Measurements from ENCODE around the gene PARP14.

The PARP14 gene

DNA sequence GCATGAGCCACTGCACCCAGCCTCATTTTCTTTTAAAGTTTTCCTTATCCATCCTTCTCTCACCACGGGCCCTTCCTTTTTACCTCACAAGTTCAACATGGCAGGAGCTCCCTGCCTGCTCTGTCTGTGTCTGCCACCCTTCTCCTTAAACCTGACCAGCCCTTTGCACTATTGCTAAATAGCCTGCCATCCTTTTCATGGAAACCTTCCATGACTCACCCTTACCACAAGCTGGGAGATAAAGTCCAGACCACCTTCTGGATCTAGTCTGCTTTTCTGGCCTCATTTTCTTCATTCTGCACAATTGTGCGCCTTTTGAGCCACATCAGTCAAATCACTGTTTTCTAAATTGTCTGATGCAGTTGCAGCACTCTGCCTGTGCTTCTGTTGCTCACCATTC is 8.9 kb downstream of the PARP14 start:
- DNase-seq (ENCODE audit: insufficient read length, low spot score) (no peak), FAIRE-seq (no peak)

DNA sequence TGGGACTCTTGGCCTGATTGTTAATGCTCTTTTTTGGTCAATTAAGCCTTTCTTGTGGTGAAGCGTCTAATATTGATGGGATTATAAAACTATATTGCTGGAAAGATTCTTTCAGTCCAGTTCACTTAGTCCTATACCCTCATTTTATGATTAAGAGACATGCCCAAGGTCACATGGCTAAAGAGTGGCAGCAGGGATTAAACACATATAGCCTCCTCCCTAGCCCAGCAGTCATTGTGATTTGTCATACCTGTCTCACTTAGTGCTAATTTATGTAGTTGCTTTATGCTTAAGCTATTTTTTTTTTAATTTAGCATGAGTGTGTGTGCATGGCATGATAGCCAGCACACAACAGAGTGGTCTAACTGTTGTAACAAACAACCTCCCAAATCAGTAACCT is 9.5 kb downstream of the PARP14 start:
- no peak for FAIRE-seq
- no peak for DNase-seq (ENCODE audit: insufficient read length, low spot score)
- TF ChIP-seq POLR2AphosphoS5 (IDR thresholded peaks at IDR 0.05; ENCODE audit: low read depth, low read length), result no peak

More for the DNA sequence above, 8.9 kb downstream of the PARP14 start:
- TF ChIP-seq POLR2A (IDR thresholded peaks at IDR 0.05; ENCODE audit: low read depth, low read length), result no peak
- no peak for TF ChIP-seq POLR2AphosphoS5 (IDR thresholded peaks at IDR 0.05; ENCODE audit: low read depth, low read length)
- no peak for TF ChIP-seq PAX5 (IDR thresholded peaks at IDR 0.05; ENCODE audit: insufficient read depth, low read length, severe bottlenecking)
- no peak for TF ChIP-seq TAF1 (IDR thresholded peaks at IDR 0.05; ENCODE audit: low read depth, low read length)
- TF ChIP-seq POU2F2 (IDR thresholded peaks at IDR 0.05; ENCODE audit: low read depth, low read length), result no peak
- no peak for TF ChIP-seq SPI1 (IDR thresholded peaks at IDR 0.05; ENCODE audit: low read depth, low read length)

DNA sequence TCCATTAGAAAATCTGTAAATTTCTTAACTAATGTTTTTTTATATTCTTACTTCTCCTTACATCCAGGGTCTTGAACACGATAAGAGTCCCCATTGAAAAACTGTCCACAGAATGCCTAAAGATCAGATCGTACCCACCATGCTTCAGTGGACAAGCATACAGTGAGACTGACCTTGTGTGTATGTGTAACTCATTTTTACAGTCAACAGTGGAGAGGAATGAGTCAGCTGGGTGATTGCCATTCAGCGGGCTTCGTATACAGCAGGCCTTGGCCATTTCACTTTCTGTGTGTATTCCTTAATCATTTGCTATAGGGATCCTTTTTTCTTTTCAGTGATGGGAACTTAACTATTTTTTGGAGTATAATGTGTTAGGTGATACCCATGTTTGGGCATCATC is 10.6 kb downstream of the PARP14 start:
- DNase-seq (ENCODE audit: insufficient read length, low spot score) (no peak), FAIRE-seq (no peak)
- TF ChIP-seq PAX5 (IDR thresholded peaks at IDR 0.05; ENCODE audit: insufficient read depth, low read length, severe bottlenecking), result no peak
- no peak for TF ChIP-seq TAF1 (IDR thresholded peaks at IDR 0.05; ENCODE audit: low read depth, low read length)
- TF ChIP-seq POLR2A (IDR thresholded peaks at IDR 0.05; ENCODE audit: low read depth, low read length), result no peak
- no peak for TF ChIP-seq POU2F2 (IDR thresholded peaks at IDR 0.05; ENCODE audit: low read depth, low read length)
- no peak for TF ChIP-seq POLR2AphosphoS5 (IDR thresholded peaks at IDR 0.05; ENCODE audit: low read depth, low read length)
- no peak for TF ChIP-seq SPI1 (IDR thresholded peaks at IDR 0.05; ENCODE audit: low read depth, low read length)

DNA sequence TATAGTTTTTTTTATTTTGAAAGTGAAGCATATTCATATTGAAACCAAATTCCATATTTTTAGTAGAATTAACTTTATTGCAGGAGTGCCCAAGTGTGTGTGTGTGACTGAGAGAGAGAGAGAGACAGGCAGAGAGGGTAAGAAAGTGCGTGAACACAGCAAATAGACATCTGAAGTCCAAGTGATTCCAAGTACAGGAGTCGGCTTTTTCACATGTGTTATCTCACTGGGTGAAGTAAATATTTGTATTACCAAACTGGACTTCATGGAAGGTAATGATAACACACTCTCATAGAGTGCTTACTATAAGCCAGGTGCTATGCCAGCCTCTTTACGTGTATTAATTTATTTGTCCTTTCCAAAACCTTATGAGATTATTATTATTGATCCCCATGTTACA is 12.0 kb downstream of the PARP14 start:
- FAIRE-seq, result no peak
- no peak for TF ChIP-seq POLR2A (IDR thresholded peaks at IDR 0.05; ENCODE audit: low read depth, low read length)
- DNase-seq (ENCODE audit: insufficient read length, low spot score), result no peak

DNA sequence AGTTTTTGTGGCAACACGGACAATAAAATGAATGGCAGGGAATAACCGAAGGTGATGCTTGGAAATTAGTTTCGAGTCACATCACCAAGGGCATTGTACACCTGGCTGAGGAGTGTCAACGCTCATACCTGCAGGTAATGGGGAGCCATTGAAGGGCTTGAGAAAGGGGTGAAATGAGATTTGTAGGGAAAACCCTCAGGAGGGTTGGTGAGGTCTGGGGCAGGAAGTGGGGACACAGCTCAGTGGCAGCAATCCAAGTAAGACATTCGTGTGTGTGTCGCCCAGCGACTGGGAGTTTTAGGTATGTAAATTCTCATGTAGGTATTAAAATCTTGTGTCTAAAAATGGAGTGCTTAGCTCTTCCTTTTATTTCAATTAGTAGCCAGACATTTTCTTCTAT is 14.3 kb downstream of the PARP14 start:
- FAIRE-seq, result peak; percentile 85
- DNase-seq (ENCODE audit: insufficient read length, low spot score), result no peak
- TF ChIP-seq TAF1 (IDR thresholded peaks at IDR 0.05; ENCODE audit: low read depth, low read length) (no peak), PAX5 (IDR thresholded peaks at IDR 0.05; ENCODE audit: insufficient read depth, low read length, severe bottlenecking) (no peak), POLR2A (IDR thresholded peaks at IDR 0.05; ENCODE audit: low read depth, low read length) (peak; percentile 40; the same call in 1 of the 2 replicates), POU2F2 (IDR thresholded peaks at IDR 0.05; ENCODE audit: low read depth, low read length) (peak; percentile 77; the same call in 1 of the 2 replicates), SPI1 (IDR thresholded peaks at IDR 0.05; ENCODE audit: low read depth, low read length) (peak; percentile 37; the same call in 1 of the 2 replicates), POLR2AphosphoS5 (IDR thresholded peaks at IDR 0.05; ENCODE audit: low read depth, low read length) (peak; percentile 68; the same call in 1 of the 2 replicates)

DNA sequence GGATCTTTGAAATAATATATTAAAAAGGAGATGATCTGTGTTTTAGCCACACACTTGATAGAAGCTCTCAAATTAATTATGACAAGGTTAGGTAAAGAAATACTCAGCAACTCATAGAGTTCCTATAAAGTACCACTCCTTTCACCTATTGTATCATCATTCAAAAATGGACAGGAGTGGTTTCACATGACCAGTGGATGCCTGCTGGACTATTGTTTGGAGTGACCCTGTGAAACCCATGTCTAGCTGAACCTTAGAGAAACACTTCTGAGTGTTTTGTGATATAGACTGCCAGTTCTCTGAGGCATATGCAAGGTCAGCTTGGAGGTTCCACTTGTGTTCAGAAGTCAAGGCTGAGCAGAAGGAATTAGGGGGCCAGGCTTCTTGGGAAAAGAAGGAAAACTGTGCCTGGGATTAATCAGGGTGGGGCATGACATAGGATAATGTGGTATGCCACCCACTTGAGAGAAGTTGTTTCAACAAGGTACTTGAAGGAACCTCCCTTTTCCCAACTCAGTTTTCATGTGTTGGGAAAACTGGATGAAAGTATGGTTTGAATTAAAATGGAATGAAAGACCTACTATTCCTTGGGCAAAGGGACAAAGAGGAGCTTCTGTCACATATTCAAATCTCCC is 15.4 kb downstream of the PARP14 start:
- peak; percentile 33 for FAIRE-seq

DNA sequence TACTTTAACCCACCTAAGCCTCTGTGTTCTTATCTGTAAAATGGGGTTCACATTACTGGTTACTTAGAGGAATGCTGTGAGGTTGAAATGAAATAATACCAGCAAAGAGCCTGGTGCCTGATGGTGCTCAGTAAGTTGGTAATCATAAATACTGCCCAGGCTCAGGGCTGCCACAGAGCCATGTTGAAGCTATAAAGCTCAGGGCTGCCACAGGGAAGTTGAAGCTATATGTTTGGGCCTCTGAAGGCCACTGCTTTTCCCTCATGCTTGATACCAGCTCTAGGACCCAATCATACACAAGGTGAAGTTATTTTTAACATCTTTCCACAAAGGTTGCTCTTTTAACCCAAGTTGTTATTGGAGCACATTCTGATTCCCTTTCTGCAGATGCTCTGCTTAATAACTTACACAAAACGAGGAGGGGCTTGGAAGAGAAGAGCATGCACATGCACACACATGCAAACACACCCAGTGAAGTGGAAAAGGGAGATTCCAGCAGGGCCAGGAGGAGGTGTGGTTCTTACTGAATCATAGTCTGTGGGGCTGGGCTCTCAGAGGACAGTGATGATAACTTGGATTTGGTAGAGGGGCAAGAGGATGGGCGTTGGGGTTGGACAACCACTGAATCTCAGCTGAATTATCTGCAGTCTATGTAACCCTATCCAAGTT is 17.4 kb downstream of the PARP14 start:
- no peak for TF ChIP-seq SPI1 (IDR thresholded peaks at IDR 0.05; ENCODE audit: low read depth, low read length)
- TF ChIP-seq PAX5 (IDR thresholded peaks at IDR 0.05; ENCODE audit: insufficient read depth, low read length, severe bottlenecking), result peak; percentile 58
- TF ChIP-seq POLR2AphosphoS5 (IDR thresholded peaks at IDR 0.05; ENCODE audit: low read depth, low read length), result no peak
- peak; percentile 96 for TF ChIP-seq POU2F2 (IDR thresholded peaks at IDR 0.05; ENCODE audit: low read depth, low read length)
- peak; percentile 84 for FAIRE-seq
- DNase-seq (ENCODE audit: insufficient read length, low spot score), result no peak

More for the DNA sequence above, 15.4 kb downstream of the PARP14 start:
- no peak for TF ChIP-seq SPI1 (IDR thresholded peaks at IDR 0.05; ENCODE audit: low read depth, low read length)
- no peak for TF ChIP-seq POU2F2 (IDR thresholded peaks at IDR 0.05; ENCODE audit: low read depth, low read length)
- no peak for TF ChIP-seq POLR2AphosphoS5 (IDR thresholded peaks at IDR 0.05; ENCODE audit: low read depth, low read length)
- no peak for TF ChIP-seq POLR2A (IDR thresholded peaks at IDR 0.05; ENCODE audit: low read depth, low read length)
- no peak for TF ChIP-seq TAF1 (IDR thresholded peaks at IDR 0.05; ENCODE audit: low read depth, low read length)
- TF ChIP-seq PAX5 (IDR thresholded peaks at IDR 0.05; ENCODE audit: insufficient read depth, low read length, severe bottlenecking), result no peak
- no peak for DNase-seq (ENCODE audit: insufficient read length, low spot score)

DNA sequence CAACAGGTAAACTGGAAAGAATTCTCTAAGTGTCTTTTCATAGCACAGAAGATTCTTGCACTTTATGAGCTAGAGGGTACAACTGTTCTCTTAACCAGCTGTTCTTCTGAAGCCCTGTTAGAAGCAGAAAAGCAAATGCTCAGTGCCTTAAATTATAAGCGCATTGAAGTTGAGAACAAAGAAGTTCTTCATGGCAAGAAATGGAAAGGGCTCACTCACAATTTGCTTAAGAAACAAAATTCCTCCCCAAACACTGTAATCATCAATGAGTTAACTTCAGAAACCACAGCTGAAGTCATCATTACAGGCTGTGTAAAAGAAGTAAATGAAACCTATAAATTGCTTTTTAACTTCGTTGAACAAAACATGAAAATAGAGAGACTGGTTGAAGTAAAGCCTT is 19.6 kb downstream of the PARP14 start:
- no peak for TF ChIP-seq PAX5 (IDR thresholded peaks at IDR 0.05; ENCODE audit: insufficient read depth, low read length, severe bottlenecking)
- TF ChIP-seq POLR2AphosphoS5 (IDR thresholded peaks at IDR 0.05; ENCODE audit: low read depth, low read length), result no peak
- TF ChIP-seq POU2F2 (IDR thresholded peaks at IDR 0.05; ENCODE audit: low read depth, low read length), result no peak
- TF ChIP-seq SPI1 (IDR thresholded peaks at IDR 0.05; ENCODE audit: low read depth, low read length), result no peak
- TF ChIP-seq POLR2A (IDR thresholded peaks at IDR 0.05; ENCODE audit: low read depth, low read length), result no peak
- TF ChIP-seq TAF1 (IDR thresholded peaks at IDR 0.05; ENCODE audit: low read depth, low read length), result no peak
- FAIRE-seq (no peak), DNase-seq (ENCODE audit: insufficient read length, low spot score) (no peak)

DNA sequence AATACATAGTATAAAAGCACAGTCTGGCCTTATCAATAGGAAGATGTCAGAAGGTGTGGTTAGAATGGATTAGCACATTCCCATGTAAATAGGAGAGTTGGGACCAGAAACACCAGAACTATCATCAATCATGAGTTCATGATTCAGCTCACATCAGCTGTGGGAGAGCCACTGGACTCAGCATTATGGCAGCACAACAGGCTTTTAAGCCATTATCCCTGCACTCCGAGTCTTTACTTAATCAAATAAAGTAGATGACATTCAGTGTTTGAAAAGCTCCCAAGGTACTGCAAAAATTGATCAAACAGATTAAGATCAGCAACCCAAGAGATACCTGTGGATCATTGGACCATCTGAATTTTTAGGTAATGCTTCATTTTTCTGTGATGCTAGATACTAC is 24.7 kb downstream of the PARP14 start:
- FAIRE-seq (no peak), DNase-seq (ENCODE audit: insufficient read length, low spot score) (no peak)
- TF ChIP-seq PAX5 (IDR thresholded peaks at IDR 0.05; ENCODE audit: insufficient read depth, low read length, severe bottlenecking) (no peak), POLR2AphosphoS5 (IDR thresholded peaks at IDR 0.05; ENCODE audit: low read depth, low read length) (no peak), TAF1 (IDR thresholded peaks at IDR 0.05; ENCODE audit: low read depth, low read length) (no peak), POU2F2 (IDR thresholded peaks at IDR 0.05; ENCODE audit: low read depth, low read length) (no peak), POLR2A (IDR thresholded peaks at IDR 0.05; ENCODE audit: low read depth, low read length) (no peak), SPI1 (IDR thresholded peaks at IDR 0.05; ENCODE audit: low read depth, low read length) (no peak)

Measured in GM12891 (cell line).